ENCODE results near the gene PCDHGA9. TPM values are rescaled to one million over a fixed set of nuclear protein-coding genes. Genes with fewer than 3 reads are reported as not detected.
"Not testable (repeated sequence)": the region's sequence is repeated elsewhere in the genome, so short reads cannot be mapped to it uniquely, and the experiment has no call there.

PCDHGA9 gene
- total RNA-seq, 2 experiments from 2014 or later: 5.7 to 5.9 TPM

GRCh38 chr5:141399555-141400258, 2.9 kb upstream of the PCDHGA9 start:
- ChIA-PET CTCF (ENCODE audit: unreplicated experiment) (interaction anchor here (0.5 kb wide), 1 partner anchor 98 kb away, joined by 3 read pairs; no protein-coding TSS in a partner anchor), POLR2A (no interaction called here)
- H3K9me3 ChIP-seq (ENCODE audit: low read length): no peaks in the 10 kb centered on the region
- no peak for DNase-seq (ENCODE audit: low spot score)
- H3K27ac ChIP-seq (ENCODE audit: low read depth, low read length, poor library complexity, severe bottlenecking): no peak overlapping the region
- H3K36me3 ChIP-seq (ENCODE audit: insufficient read depth, low read length): no peaks in the 10 kb centered on the region
- TF ChIP-seq CTCF (conservative IDR thresholded peaks at IDR 0.05; ENCODE audit: low read length): no peak
- no peaks in the 10 kb centered on the region for H3K79me2 ChIP-seq (ENCODE audit: insufficient read depth, low read depth, low read length)
- H3K4me2 ChIP-seq (ENCODE audit: low read length): no peak overlapping the region
- intact Hi-C loops (cut with micrococcal nuclease; ENCODE audit: unreplicated experiment): no loop called here
- no peaks in the 10 kb centered on the region for H3K9me2 ChIP-seq (ENCODE audit: insufficient read depth, low read length)
- H3K4me1 ChIP-seq (ENCODE audit: insufficient read depth, low read length, poor library complexity, severe bottlenecking): no peaks in the 10 kb centered on the region
- no peaks in the 10 kb centered on the region for H4K20me1 ChIP-seq (ENCODE audit: insufficient read depth, low read length)
- H3K4me3 ChIP-seq (ENCODE audit: low read depth, low read length, poor library complexity, severe bottlenecking): no peak overlapping the region
- BruUV-seq (replicated peaks): no TSS peak
- no peak overlapping the region for H2AFZ ChIP-seq (ENCODE audit: low read length)

- Histone ChIP-seq H3K4me2 (ENCODE audit: low read length) (no peak overlapping the region), H4K20me1 (ENCODE audit: insufficient read depth, low read length) (no peaks in the 10 kb centered on the region), H3K79me2 (ENCODE audit: insufficient read depth, low read depth, low read length) (no peaks in the 10 kb centered on the region), H3K36me3 (ENCODE audit: insufficient read depth, low read length) (no peaks in the 10 kb centered on the region), H3K4me3 (ENCODE audit: low read depth, low read length, poor library complexity, severe bottlenecking) (no peak overlapping the region), H3K9me3 (ENCODE audit: low read length) (no peaks in the 10 kb centered on the region), H3K27ac (ENCODE audit: low read depth, low read length, poor library complexity, severe bottlenecking) (no peak overlapping the region), H3K9me2 (ENCODE audit: insufficient read depth, low read length) (no peaks in the 10 kb centered on the region), H3K4me1 (ENCODE audit: insufficient read depth, low read length, poor library complexity, severe bottlenecking) (no peaks in the 10 kb centered on the region), H2AFZ (ENCODE audit: low read length) (no peak overlapping the region)
- POLR2A ChIA-PET: interaction anchor here (0.6 kb wide), 1 partner anchor 73 kb away, joined by 6 read pairs; no protein-coding TSS in a partner anchor
- CTCF ChIA-PET (ENCODE audit: unreplicated experiment): no interaction called here
- BruUV-seq (replicated peaks): no TSS peak
- TF ChIP-seq EZH2phosphoT487 (IDR thresholded peaks at IDR 0.05; ENCODE audit: borderline replicate concordance, low read depth, low read length) (no peak), CTCF (conservative IDR thresholded peaks at IDR 0.05; ENCODE audit: low read length) (no peak)
- no peak for DNase-seq (ENCODE audit: low spot score)
- intact Hi-C loops (cut with micrococcal nuclease; ENCODE audit: unreplicated experiment): no loop called here
Observed at GRCh38 chr5:141403387-141403786, 809 bp downstream of the PCDHGA9 start.

GRCh38 chr5:141407790-141408505, 5.4 kb downstream of the PCDHGA9 start, which contains the start of gene PCDHGB6:
PCDHGB6 (plus strand) TSS chr5:141408021; CDS start chr5:141408203, 182 bp downstream.
- H3K27ac ChIP-seq (ENCODE audit: low read depth, low read length, poor library complexity, severe bottlenecking); CTCF ChIA-PET (ENCODE audit: unreplicated experiment); H3K9me2 ChIP-seq (ENCODE audit: insufficient read depth, low read length); H3K4me1 ChIP-seq (ENCODE audit: insufficient read depth, low read length, poor library complexity, severe bottlenecking); H4K20me1 ChIP-seq (ENCODE audit: insufficient read depth, low read length); DNase-seq (ENCODE audit: low spot score); intact Hi-C loops (cut with micrococcal nuclease; ENCODE audit: unreplicated experiment); H3K4me2 ChIP-seq (ENCODE audit: low read length); H3K36me3 ChIP-seq (ENCODE audit: insufficient read depth, low read length); H3K4me3 ChIP-seq (ENCODE audit: low read depth, low read length, poor library complexity, severe bottlenecking); POLR2A ChIA-PET; H3K79me2 ChIP-seq (ENCODE audit: insufficient read depth, low read depth, low read length); BruUV-seq (replicated peaks); H3K9me3 ChIP-seq (ENCODE audit: low read length); H2AFZ ChIP-seq (ENCODE audit: low read length): not testable (repeated sequence)

Measured in OCI-LY7 (cell line).